Fibroblast of mammary gland (primary cell): ENCODE data around the gene ACTG1.

Source experiments
- DNase-seq: peaks from one replicate; pipeline ENCODE4 v3.0.0-alpha.2; 2010; ENCODE audit warnings: low read depth
- H3K4me3 ChIP-seq: 2 replicates; pipeline ENCODE4 v1.5.1; 2011; ENCODE audit warnings: low read depth, mild to moderate bottlenecking, low read length, moderate library complexity; ENCODE audit not compliant: control insufficient read depth
- TF ChIP-seq, protein P1 (sequence below): conservative IDR thresholded peaks from 2 replicates; pipeline ENCODE4 v1.5.1; 2011; ENCODE audit warnings: low read depth, low read length, inconsistent platforms; ENCODE audit not compliant: control insufficient read depth, insufficient read depth

ACTG1 gene

GRCh38 chr17:81550830-81551457, 38.3 kb upstream of the ACTG1 start:
- no peak for DNase-seq
- TF ChIP-seq, protein P1, sequence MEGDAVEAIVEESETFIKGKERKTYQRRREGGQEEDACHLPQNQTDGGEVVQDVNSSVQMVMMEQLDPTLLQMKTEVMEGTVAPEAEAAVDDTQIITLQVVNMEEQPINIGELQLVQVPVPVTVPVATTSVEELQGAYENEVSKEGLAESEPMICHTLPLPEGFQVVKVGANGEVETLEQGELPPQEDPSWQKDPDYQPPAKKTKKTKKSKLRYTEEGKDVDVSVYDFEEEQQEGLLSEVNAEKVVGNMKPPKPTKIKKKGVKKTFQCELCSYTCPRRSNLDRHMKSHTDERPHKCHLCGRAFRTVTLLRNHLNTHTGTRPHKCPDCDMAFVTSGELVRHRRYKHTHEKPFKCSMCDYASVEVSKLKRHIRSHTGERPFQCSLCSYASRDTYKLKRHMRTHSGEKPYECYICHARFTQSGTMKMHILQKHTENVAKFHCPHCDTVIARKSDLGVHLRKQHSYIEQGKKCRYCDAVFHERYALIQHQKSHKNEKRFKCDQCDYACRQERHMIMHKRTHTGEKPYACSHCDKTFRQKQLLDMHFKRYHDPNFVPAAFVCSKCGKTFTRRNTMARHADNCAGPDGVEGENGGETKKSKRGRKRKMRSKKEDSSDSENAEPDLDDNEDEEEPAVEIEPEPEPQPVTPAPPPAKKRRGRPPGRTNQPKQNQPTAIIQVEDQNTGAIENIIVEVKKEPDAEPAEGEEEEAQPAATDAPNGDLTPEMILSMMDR = no peak
- H3K4me3 ChIP-seq = peak overlapping the region; percentile 78

DNA sequence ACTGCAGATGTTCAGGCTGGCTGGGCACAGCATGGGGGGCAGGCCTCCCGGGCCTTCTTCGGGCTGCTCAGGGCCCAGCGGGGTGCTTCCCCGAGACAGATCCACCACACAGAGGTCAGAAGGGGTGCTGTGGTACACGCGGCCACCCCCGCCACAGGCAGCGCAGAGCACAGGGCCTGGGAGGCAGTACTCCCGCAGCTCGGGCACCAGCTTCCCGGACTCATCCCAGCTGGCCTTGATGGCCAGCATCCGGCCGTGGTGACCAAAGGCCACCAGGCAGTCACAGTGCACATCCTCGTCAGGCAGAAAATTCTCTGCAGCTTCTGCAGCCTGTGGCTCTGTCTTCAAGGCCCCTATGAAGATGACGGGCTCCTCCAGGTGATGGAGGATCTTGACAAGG, 37.7 kb upstream of the ACTG1 start:
- no peak overlapping the region for H3K4me3 ChIP-seq
- TF ChIP-seq, protein P1 = no peak
- DNase-seq = no peak

DNA sequence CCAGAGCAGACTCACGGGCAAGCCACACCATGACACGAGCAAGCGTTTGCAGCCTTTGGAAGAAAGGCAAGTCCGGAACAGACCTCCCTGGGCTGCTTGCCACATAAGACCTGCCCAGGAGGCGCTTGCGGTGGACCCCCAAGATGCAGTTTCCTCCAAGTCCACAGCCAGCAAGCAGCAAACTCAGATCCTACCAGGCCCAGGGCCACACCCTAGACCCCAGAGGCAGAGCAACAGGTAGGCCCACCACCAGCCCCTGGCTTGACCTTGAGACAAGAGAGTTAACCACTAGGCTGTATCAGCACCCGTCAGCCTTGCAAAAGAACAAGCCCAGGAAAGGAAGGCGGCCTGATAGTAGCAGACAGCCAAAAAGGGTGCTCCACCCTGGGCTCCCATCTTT, 37.2 kb upstream of the ACTG1 start:
- H3K4me3 ChIP-seq = no peak overlapping the region
- TF ChIP-seq, protein P1 = no peak
- DNase-seq = no peak

- TF ChIP-seq, protein P1 = no peak
- no peak overlapping the region for H3K4me3 ChIP-seq
- DNase-seq = no peak
Observed at GRCh38 chr17:81549031-81549557, 36.5 kb upstream of the ACTG1 start.

GRCh38 chr17:81547614-81547982, 35.0 kb upstream of the ACTG1 start:
- TF ChIP-seq, protein P1 = no peak
- DNase-seq = no peak
- no peak overlapping the region for H3K4me3 ChIP-seq

GRCh38 chr17:81546906-81547613, 34.5 kb upstream of the ACTG1 start:
- DNase-seq = no peak
- TF ChIP-seq, protein P1 = no peak
- no peak overlapping the region for H3K4me3 ChIP-seq
